Testis (tissue), 3 donors: ENCODE measurements around the gene CBLB. TPM values are rescaled to one million over a fixed set of nuclear protein-coding genes. Genes with fewer than 3 reads are reported as not detected.
A peak's percentile ranks its signal among the peaks of the same experiment; 100 is the strongest.

Experiments used
- DNase-seq: peaks from one replicate; pipeline ENCODE4 v3.0.0-alpha.2; 2019
- H3K27ac ChIP-seq, 2 donors: fragments of 200-600 bp; sonication (generic); one replicate each; pipeline ENCODE4 v1.5.1; 2019
- H3K27me3 ChIP-seq: fragments of 200-600 bp; sonication (generic); one replicate; pipeline ENCODE4 v1.5.1; 2019
- H3K36me3 ChIP-seq: fragments of 200-600 bp; sonication (generic); one replicate; pipeline ENCODE4 v1.5.1; 2017; ENCODE audit warnings: low read depth; ENCODE audit errors: missing control alignments
- H3K4me1 ChIP-seq: fragments of 200-600 bp; sonication (generic); one replicate; pipeline ENCODE4 v1.5.1; 2019
- H3K4me3 ChIP-seq, 2 donors: fragments of 200-600 bp; sonication (generic); one replicate each; pipeline ENCODE4 v1.5.1; 2017 to 2019
- H3K9me3 ChIP-seq: fragments of 200-600 bp; sonication (generic); one replicate; pipeline ENCODE4 v1.5.1; 2017
- POLR2A ChIP-seq: fragments of 450-650 bp; IDR thresholded peaks from one replicate; pipeline ENCODE4 v1.6.1; 2017; ENCODE audit warnings: antibody characterized with exemption, mild to moderate bottlenecking, moderate library complexity
- WGBS, 2 donors: methylation state at CpG; one replicate each; pipeline ENCODE4 v1.1.5; 2018; 5-methylcytosine and 5-hydroxymethylcytosine counted together
- intact Hi-C: fragments of 100-400 bp; cut with DNase I; formaldehyde crosslinking; loops from one replicate; pipeline ENCODE4 v1.15.1; 2023; ENCODE audit warnings: low total_unique reads
- polyA plus RNA-seq: library from polyadenylated mRNA; stranded (reverse); fragments of 350-450 nt; fragmentation: Illumina TruSeq; extraction: RNeasy Lipid Tissue Mini Kit (QIAGEN cat#74804); gene quantifications from one replicate; pipeline ENCODE4 v1.2.3, GENCODE V29; 2014; ENCODE audit warnings: low read depth, low replicate concordance; ENCODE audit not compliant: insufficient read depth
- total RNA-seq, 2 donors: library from RNA; depleted of rRNA; stranded (reverse); fragments of >200 nt; gene quantifications; one replicate each; pipeline ENCODE4 v1.2.3, GENCODE V29; 2016
- TF ChIP-seq, protein P1 (sequence below), 3 experiments: fragments of 450-650 bp in 2 of 3; fragments of 200-600 bp in 1 of 3; sonication (generic) in 1 of 3; IDR thresholded peaks; one replicate each; pipeline ENCODE4 v1.5.1; 2016 to 2019; ENCODE audit warnings: antibody characterized with exemption in 3 of 3, mild to moderate bottlenecking in 2 of 3, moderate library complexity in 1 of 3

CBLB gene
- total and polyA plus RNA-seq, 3 donors from 2014 or later = 33.0 to 73.6 (median 65.9) TPM

DNA sequence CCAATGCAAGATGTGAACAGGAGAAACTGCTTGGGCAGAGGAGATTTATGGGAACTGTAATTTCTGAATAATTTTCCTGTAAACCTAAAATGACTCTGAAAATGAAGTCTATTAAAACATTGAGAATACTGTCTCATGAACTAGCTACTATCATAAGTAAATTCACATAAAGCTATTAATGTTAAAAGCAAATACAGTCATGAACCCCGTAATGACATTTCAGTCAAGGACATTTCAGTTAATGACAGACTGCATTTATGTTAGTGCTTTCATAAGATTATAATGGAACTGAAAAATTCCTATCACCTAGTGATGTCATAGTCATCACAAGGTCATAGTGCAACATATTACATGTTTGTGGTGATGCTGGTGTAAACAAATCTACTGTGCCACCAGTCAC is 17.2 kb downstream of the CBLB start:
- 91% methylated on average over 1 of the region's 1 CpG for WGBS, 2 donors

DNA sequence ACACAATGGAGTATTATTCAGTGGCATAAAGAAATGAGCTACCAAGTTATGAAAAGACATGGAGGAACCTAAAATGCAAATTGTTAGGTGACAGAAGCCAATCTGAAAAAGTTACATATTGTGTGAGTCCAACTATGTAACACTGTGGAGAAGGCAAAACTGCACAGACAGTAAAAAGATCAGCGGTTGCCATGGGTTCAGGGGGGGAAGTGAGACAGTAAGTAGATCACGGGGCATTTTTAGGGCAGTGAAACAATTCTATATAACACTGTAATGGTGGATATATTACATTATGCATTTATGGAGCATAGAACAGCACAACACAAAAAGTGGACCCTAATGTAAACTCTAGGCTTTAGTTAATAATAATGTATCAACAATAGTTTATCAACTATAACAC is 17.6 kb downstream of the CBLB start:
- no peak overlapping the region for H3K27ac ChIP-seq
- intact Hi-C loops = no loop called here
- no peak for TF ChIP-seq POLR2A
- TF ChIP-seq, protein P1, sequence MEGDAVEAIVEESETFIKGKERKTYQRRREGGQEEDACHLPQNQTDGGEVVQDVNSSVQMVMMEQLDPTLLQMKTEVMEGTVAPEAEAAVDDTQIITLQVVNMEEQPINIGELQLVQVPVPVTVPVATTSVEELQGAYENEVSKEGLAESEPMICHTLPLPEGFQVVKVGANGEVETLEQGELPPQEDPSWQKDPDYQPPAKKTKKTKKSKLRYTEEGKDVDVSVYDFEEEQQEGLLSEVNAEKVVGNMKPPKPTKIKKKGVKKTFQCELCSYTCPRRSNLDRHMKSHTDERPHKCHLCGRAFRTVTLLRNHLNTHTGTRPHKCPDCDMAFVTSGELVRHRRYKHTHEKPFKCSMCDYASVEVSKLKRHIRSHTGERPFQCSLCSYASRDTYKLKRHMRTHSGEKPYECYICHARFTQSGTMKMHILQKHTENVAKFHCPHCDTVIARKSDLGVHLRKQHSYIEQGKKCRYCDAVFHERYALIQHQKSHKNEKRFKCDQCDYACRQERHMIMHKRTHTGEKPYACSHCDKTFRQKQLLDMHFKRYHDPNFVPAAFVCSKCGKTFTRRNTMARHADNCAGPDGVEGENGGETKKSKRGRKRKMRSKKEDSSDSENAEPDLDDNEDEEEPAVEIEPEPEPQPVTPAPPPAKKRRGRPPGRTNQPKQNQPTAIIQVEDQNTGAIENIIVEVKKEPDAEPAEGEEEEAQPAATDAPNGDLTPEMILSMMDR (IDR thresholded peaks at IDR 0.05) = no peak
- H3K4me1 ChIP-seq = no peaks in the 10 kb centered on the region
- DNase-seq = no peak
- no peak overlapping the region for H3K4me3 ChIP-seq
- no peaks in the 10 kb centered on the region for H3K9me3 ChIP-seq
- H3K27me3 ChIP-seq = no peaks in the 10 kb centered on the region
- H3K36me3 ChIP-seq = no peaks in the 10 kb centered on the region
- WGBS, 2 donors = 68 to 94% methylated on average over 2 of the region's 2 CpGs

More for the DNA sequence above, 17.2 kb downstream of the CBLB start:
- no peak for DNase-seq
- H3K4me3 ChIP-seq = no peak overlapping the region
- H3K9me3 ChIP-seq = no peaks in the 10 kb centered on the region
- intact Hi-C loops = no loop called here
- TF ChIP-seq, protein P1 (IDR thresholded peaks at IDR 0.05) = no peak
- TF ChIP-seq POLR2A = no peak
- H3K4me1 ChIP-seq = no peaks in the 10 kb centered on the region
- no peaks in the 10 kb centered on the region for H3K27me3 ChIP-seq
- H3K36me3 ChIP-seq = no peaks in the 10 kb centered on the region
- H3K27ac ChIP-seq = no peak overlapping the region

DNA sequence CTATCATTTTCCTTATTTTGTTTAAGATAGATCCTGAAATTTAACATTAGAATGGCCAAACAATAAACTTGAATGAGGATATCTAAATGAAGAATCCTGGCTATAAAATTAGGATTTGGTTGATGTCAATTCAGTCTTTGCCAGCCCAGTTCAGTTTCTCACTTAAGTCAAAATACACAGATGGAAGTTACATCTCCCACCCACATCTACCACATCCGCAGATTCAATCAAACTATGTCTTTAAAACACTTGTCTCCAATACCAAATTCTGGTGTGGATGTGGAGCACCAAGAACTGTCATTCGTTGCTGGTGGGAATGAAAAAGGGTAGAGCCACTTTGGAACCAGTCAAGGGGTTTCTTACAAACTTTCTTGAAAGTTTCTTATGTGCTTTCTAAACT is 18.2 kb downstream of the CBLB start:
- peaks cover 3% of the 10 kb centered on the region for H3K4me1 ChIP-seq
- no peak overlapping the region for H3K27ac ChIP-seq
- no peak for DNase-seq
- H3K36me3 ChIP-seq = no peaks in the 10 kb centered on the region
- H3K9me3 ChIP-seq = no peaks in the 10 kb centered on the region
- no peaks in the 10 kb centered on the region for H3K27me3 ChIP-seq
- intact Hi-C loops = no loop called here
- WGBS, 2 donors = 87 to 97% methylated on average over 2 of the region's 2 CpGs
- TF ChIP-seq POLR2A = no peak
- TF ChIP-seq, protein P1 (IDR thresholded peaks at IDR 0.05) = no peak
- H3K4me3 ChIP-seq = no peak overlapping the region

DNA sequence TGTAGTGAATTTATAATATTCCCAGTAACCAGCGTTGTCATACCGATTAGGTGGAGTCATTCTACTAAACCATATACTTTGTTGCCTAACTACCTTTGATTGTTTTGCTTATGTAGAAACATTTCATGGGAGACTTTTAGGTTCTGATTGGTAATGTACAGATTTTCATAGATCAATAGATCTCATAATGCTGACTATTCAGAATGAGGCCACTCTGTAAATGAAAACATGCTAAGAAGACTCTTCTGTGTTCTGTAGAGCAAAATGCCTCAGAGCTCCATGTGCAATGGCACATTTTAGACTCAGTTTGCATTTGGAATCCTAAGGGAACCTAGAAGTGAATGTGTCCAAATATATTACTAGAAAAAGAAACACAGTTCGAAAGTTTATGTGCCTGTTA is 20.0 kb downstream of the CBLB start:
- H3K4me1 ChIP-seq = peaks cover 19% of the 10 kb centered on the region
- H3K36me3 ChIP-seq = no peaks in the 10 kb centered on the region
- TF ChIP-seq, protein P1 (IDR thresholded peaks at IDR 0.05) = no peak
- no peak for TF ChIP-seq POLR2A
- intact Hi-C loops = no loop called here
- 86 to 87% methylated on average over 3 of the region's 3 CpGs for WGBS, 2 donors
- H3K4me3 ChIP-seq = no peak overlapping the region
- H3K9me3 ChIP-seq = no peaks in the 10 kb centered on the region
- H3K27ac ChIP-seq = no peak overlapping the region
- DNase-seq = no peak
- no peaks in the 10 kb centered on the region for H3K27me3 ChIP-seq

DNA sequence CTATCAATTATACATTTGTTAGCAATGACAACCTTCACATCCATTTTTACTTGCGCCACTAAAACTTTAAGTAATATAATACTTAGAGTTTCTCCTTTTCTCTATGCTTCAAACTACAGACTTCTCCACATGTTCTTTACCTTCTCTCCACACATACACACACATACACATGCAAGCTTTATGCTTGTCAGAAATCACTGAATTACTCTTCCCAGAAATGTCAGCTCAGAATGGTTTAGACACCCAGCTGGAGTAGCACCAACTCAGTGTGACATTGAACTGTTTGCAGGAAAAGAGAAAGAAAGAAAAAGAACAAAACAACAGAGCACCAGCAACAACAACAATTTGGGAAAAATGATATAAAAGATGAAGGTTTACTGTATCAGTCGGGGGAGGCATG is 20.9 kb downstream of the CBLB start:
- H3K4me1 ChIP-seq = peaks cover 20% of the 10 kb centered on the region
- TF ChIP-seq POLR2A = no peak
- TF ChIP-seq, protein P1 (IDR thresholded peaks at IDR 0.05) = no peak
- no peaks in the 10 kb centered on the region for H3K36me3 ChIP-seq
- H3K4me3 ChIP-seq = no peak overlapping the region
- no peaks in the 10 kb centered on the region for H3K9me3 ChIP-seq
- intact Hi-C loops = no loop called here
- H3K27ac ChIP-seq = peak overlapping the region in 1 of 2 donors; percentile 27
- 78 to 80% methylated on average over 2 of the region's 2 CpGs for WGBS, 2 donors
- DNase-seq = no peak
- H3K27me3 ChIP-seq = no peaks in the 10 kb centered on the region
